Left renal cortex interstitium (tissue), 4 donors: ENCODE results near the gene NOL6. TPM values are rescaled to one million over a fixed set of nuclear protein-coding genes. Genes with fewer than 3 reads are reported as not detected.
"Not testable (repeated sequence)": the region's sequence is repeated elsewhere in the genome, so short reads cannot be mapped to it uniquely, and the experiment has no call there.

Experiments
- DNase-seq, 4 donors: peaks; one replicate each; pipeline ENCODE4 v3.0.0-alpha.2; 2013; ENCODE audit warnings: low read depth in 4 of 4, low spot score in 2 of 4, missing footprints in 1 of 4
- polyA plus RNA-seq, 4 donors: library from polyadenylated mRNA; unstranded; fragments of 120-200 nt; gene quantifications; one replicate each; pipeline ENCODE4 v1.2.1, GENCODE V29; 2013; ENCODE audit not compliant: insufficient read length in 4 of 4

The NOL6 gene
- 10 to 100 TPM; 23.8 to 26.6 (median 25.9) TPM for polyA plus RNA-seq

GRCh38 chr9:33473643-33474352 lies at the start of gene NOL6:
TSS of gene NOL6 (minus strand) at chr9:33473924. CDS start at chr9:33473842, 82 bp downstream.
- peak; percentile 92 to 99 (median 98) for DNase-seq

- DNase-seq: not testable (repeated sequence)
Measured at GRCh38 chr9:33521861-33522260, 48.1 kb upstream of the NOL6 start.

- DNase-seq: not testable (repeated sequence)
Measured at GRCh38 chr9:33517934-33518577, 44.3 kb upstream of the NOL6 start.

- peak in 1 of 4 donors; percentile 23 for DNase-seq
Measured at GRCh38 chr9:33517373-33517772, 43.6 kb upstream of the NOL6 start.

GRCh38 chr9:33516397-33516796 lies 42.7 kb upstream of the NOL6 start:
- not testable (repeated sequence) for DNase-seq

- not testable (repeated sequence) for DNase-seq
Measured at GRCh38 chr9:33515342-33515995, 41.7 kb upstream of the NOL6 start.

- DNase-seq: not testable (repeated sequence)
Measured at GRCh38 chr9:33512535-33512934, 38.8 kb upstream of the NOL6 start.

GRCh38 chr9:33511184-33511517 lies 37.4 kb upstream of the NOL6 start:
- DNase-seq: not testable (repeated sequence)

- peak; percentile 56 to 77 (median 66) for DNase-seq
Measured at GRCh38 chr9:33510262-33511183, 36.8 kb upstream of the NOL6 start.

- DNase-seq: no peak
Measured at GRCh38 chr9:33506626-33507370, 33.1 kb upstream of the NOL6 start.

GRCh38 chr9:33498387-33498786 lies 24.7 kb upstream of the NOL6 start:
- DNase-seq: no peak

- not testable (repeated sequence) for DNase-seq
Measured at GRCh38 chr9:33493819-33494218, 20.1 kb upstream of the NOL6 start.

GRCh38 chr9:33489066-33489465 lies 15.3 kb upstream of the NOL6 start:
- no peak for DNase-seq

- not testable (repeated sequence) for DNase-seq
Measured at GRCh38 chr9:33485312-33485711, 11.6 kb upstream of the NOL6 start.

- no peak for DNase-seq
Measured at GRCh38 chr9:33480976-33481375, 7.3 kb upstream of the NOL6 start.

GRCh38 chr9:33480106-33480505 lies 6.4 kb upstream of the NOL6 start:
- DNase-seq: no peak

GRCh38 chr9:33476503-33476902 lies 2.8 kb upstream of the NOL6 start:
- no peak for DNase-seq

- no peak for DNase-seq
Measured at GRCh38 chr9:33475357-33475756, 1.6 kb upstream of the NOL6 start.

GRCh38 chr9:33472881-33473615 lies 676 bp downstream of the NOL6 start:
- DNase-seq: no peak
